Prostate gland (tissue), 2 donors: ENCODE data around the gene ASXL2.

Experiments
- POLR2A ChIP-seq: fragments of 450-650 bp; IDR thresholded peaks from one replicate; pipeline ENCODE4 v1.6.1; 2016; ENCODE audit warnings: antibody characterized with exemption, mild to moderate bottlenecking
- TF ChIP-seq, protein P1 (sequence below), 4 experiments: fragments of 200-600 bp in 2 of 4; fragments of 450-650 bp in 2 of 4; sonication (generic) in 2 of 4; IDR thresholded peaks; 1 replicate in 3 of 4; 2 replicates in 1 of 4; pipeline ENCODE4 v1.5.1; 2016 to 2019; ENCODE audit warnings: antibody characterized with exemption in 4 of 4, mild to moderate bottlenecking in 2 of 4, moderate library complexity in 2 of 4

- TF ChIP-seq, protein P1, sequence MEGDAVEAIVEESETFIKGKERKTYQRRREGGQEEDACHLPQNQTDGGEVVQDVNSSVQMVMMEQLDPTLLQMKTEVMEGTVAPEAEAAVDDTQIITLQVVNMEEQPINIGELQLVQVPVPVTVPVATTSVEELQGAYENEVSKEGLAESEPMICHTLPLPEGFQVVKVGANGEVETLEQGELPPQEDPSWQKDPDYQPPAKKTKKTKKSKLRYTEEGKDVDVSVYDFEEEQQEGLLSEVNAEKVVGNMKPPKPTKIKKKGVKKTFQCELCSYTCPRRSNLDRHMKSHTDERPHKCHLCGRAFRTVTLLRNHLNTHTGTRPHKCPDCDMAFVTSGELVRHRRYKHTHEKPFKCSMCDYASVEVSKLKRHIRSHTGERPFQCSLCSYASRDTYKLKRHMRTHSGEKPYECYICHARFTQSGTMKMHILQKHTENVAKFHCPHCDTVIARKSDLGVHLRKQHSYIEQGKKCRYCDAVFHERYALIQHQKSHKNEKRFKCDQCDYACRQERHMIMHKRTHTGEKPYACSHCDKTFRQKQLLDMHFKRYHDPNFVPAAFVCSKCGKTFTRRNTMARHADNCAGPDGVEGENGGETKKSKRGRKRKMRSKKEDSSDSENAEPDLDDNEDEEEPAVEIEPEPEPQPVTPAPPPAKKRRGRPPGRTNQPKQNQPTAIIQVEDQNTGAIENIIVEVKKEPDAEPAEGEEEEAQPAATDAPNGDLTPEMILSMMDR (IDR thresholded peaks at IDR 0.05): no peak
- TF ChIP-seq POLR2A: no peak
Measured at GRCh38 chr2:25810428-25810827, 67.9 kb downstream of the ASXL2 start.
